ENCODE results near the gene NXF2B.
"Not testable (repeated sequence)": the region's sequence is repeated elsewhere in the genome, so short reads cannot be mapped to it uniquely, and the experiment has no call there.

Gene NXF2B

GRCh38 chrX:102439908-102440307, at the start of gene NXF2B:
Gene NXF2B (minus strand): TSS chrX:102440008. CDS start chrX:102380036, 59,972 bp downstream.
- not testable (repeated sequence) for DNase-seq

GRCh38 chrX:102478765-102479164, 39.0 kb upstream of the NXF2B start:
- DNase-seq: not testable (repeated sequence)

DNA sequence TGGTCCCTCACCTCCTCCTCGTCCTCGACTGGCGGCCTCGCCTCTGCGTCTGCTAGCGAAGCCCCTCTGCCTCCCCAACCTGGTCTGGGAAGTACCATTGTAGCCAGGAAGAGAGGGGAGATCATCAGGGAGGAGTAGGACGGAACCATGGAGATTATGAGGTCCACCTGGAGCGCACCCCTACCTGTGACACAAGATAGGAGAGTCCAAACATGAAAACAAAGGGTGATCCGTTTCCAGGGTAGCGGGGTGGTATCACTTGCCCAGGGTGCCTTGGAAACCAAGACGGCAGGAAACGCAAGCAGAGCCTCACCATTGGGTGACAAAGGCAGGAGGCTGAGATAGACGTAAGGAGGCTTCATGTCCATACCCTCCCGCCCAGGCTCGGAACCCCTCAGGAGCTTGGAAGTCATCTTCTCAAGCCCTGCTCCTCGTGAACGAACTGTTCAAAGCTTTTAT, 32.0 kb upstream of the NXF2B start, which contains the start of gene TCP11X2:
Gene TCP11X2 (minus strand): TSS at position 51 of the 459 bp plus-strand sequence.
- not testable (repeated sequence) for DNase-seq

DNA sequence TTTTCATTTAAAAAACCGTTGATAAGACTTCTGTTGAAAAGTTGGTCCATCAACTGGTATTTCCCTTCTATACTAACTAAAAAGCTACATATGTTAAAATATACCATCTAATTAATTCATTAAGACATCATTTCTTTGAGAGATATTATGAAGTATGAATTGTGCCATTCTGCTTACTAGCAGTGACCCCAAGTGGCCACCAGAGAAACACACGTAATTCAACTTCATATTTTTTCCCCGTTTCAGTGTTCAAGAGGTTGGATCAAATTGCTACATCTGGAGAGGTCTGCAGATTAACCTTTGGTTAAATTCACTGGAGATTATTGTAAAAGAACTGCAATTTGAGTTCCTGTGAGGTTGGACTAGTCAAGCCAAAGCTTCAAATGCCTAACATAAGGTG, 30.4 kb upstream of the NXF2B start:
- DNase-seq: not testable (repeated sequence)

DNA sequence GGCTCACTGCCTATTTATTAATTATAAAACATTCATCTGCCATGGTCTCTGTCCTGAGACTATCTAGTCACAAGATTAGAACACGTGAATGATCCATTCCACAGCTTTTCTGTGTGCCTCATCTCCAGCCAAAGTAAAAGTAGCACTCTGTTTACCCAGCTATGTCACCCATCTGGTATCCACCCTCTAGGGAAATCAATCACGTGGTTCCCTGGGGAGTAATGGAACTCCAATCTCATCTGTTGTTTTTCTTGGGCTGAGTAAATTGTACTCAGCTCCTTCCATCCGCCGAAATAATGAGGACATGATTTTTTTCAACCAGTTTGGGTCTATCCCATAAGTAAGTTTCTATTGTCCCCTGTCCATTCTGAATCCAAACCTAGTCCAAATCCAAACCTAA, 18.8 kb upstream of the NXF2B start:
- DNase-seq: not testable (repeated sequence)

- not testable (repeated sequence) for DNase-seq
These were observed 25.3 kb downstream of the NXF2B start for GRCh38 chrX:102414493-102414892.

DNA sequence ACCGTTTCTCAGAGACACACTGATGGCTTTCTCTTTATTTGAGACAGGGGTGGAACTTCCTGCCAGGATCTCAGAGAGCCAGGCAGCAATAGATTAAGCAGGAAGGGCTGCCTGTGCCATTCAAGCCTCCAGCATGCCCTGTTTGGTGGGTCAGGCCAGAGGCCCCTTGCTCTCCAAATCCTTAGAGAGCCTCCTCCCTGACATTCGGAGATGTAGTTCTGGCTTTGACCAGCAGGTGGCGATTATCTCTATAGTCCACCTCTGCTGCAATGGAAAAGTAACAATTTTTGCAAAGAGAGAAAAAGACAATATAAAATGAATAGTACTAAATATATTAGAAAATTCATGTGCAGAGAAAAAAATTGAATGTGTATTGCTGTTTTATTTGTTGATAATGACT, 93.9 kb downstream of the NXF2B start:
- no peak for DNase-seq

DNA sequence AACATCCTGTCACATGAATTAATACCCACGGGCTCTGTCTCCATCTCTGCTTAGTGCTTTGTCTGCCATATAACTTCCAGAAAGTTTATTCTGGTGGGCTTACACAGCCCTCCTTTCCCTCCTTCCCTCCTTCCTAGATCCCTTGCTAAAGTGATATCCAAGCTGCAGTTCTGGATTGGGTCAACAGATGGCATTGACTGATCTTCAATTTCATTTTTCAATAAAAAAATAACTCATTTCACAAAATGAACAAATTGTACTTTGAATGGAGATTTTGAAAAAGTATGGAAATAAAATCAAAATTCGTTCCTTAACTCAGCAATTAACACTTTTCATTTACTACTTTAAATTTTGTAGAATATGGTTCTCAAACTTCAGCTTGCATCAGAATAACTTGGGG, 97.9 kb downstream of the NXF2B start:
- no peak for DNase-seq

- DNase-seq: no peak
These were observed 100.2 kb downstream of the NXF2B start for GRCh38 chrX:102339312-102340298.

DNA sequence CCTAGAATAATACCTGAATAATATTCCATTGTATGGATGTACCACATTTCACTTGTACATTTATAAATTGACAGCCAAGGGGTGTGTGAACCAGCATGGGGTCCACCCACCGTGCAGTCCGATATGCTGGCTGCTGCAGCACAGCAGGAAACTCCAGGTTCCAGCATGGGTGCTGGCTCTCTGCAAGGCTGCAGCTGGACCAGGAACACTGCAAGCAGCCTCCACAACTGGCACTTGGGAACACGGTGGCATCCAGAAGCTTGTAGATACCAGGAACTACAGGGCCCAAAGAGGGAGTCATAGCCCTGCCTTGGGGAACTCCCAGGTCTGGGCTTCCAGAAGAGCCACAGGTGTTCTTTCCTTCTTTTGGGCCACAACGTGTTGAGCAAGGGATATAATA, 101.6 kb downstream of the NXF2B start:
- DNase-seq: no peak
